K562 (cell line): Measurements from ENCODE around the gene THEM5. TPM values are rescaled to one million over a fixed set of nuclear protein-coding genes. Genes with fewer than 3 reads are reported as not detected.
A peak's percentile ranks its signal among the peaks of the same experiment; 100 is the strongest.
"Not testable (repeated sequence)": the region's sequence is repeated elsewhere in the genome, so short reads cannot be mapped to it uniquely, and the experiment has no call there.

Source experiments
- ATAC-seq: fragments of 200-7000 bp; cut with Tn5 transposase; 3 replicates; pipeline ENCODE4 v1.9.1; 2020; ENCODE audit warnings: moderate library complexity
- BruUV-seq: library from RNA; stranded (reverse); fragments of 400-500 nt; replicated peaks from 2 replicates; lab custom pipeline; 2021; lab: Mats Ljungman, UMichigan
- CTCF ChIA-PET: fragments of 300-600 bp; formaldehyde crosslinking; extraction: SDS; loops from one replicate; lab custom pipeline; 2021; ENCODE audit warnings: low intra/inter-chr PET ratio; lab: Yijun Ruan, JAX
- POLR2A ChIA-PET: fragments of 300-600, 350-650 bp; sonication (Branson Sonifier 250); formaldehyde crosslinking; extraction: SDS; loops from one replicate; lab custom pipeline; 2021; ENCODE audit warnings: antibody characterized with exemption, inconsistent platforms; lab: Yijun Ruan, JAX
- DNase-seq, 4 experiments: peaks; one replicate each; pipeline versions ENCODE4 v3.0.0 to v3.0.0-alpha.2; 2011 to 2018; ENCODE audit warnings: low spot score in 3 of 4, mixed read lengths in 3 of 4; ENCODE audit errors: extremely low read depth in 1 of 4
- FAIRE-seq: peaks from 2 replicates; lab custom pipeline; 2011; peaks lifted over from hg19 to GRCh38; lab: Jason Lieb, UNC
- H2AFZ ChIP-seq: 2 replicates; pipeline ENCODE4 v1.6.0; 2011; ENCODE audit warnings: low read depth, low read length, control low read depth, inconsistent platforms
- H3K27ac ChIP-seq: fragments of 200-600 bp; 3 replicates; pipeline ENCODE4 v1.8.0; 2011; ENCODE audit warnings: low read depth, mild to moderate bottlenecking, control low read depth, inconsistent platforms, low read length, moderate library complexity, mixed read lengths; ENCODE audit errors: extremely low read depth
- H3K27me3 ChIP-seq, 2 experiments: fragments of 300-600 bp in 1 of 2; 2 replicates in 1 of 2; 3 replicates in 1 of 2; pipeline versions ENCODE4 v1.6.0 to v1.8.0; 2011; ENCODE audit warnings: inconsistent platforms in 2 of 2, low read length in 2 of 2, mild to moderate bottlenecking in 1 of 2, mixed read lengths in 1 of 2, moderate library complexity in 1 of 2; ENCODE audit not compliant: control insufficient read depth in 2 of 2, insufficient read depth in 2 of 2
- H3K36me3 ChIP-seq: fragments of 300-600 bp; 3 replicates; pipeline ENCODE4 v1.8.0; 2011; ENCODE audit warnings: mild to moderate bottlenecking, low read length, inconsistent platforms; ENCODE audit not compliant: control insufficient read depth, insufficient read depth
- H3K4me1 ChIP-seq, 2 experiments: fragments of 200-600 bp in 1 of 2; replicated peaks in 1 of 2; 2 replicates in 1 of 2; 3 replicates in 1 of 2; pipeline versions ENCODE4 v1.5.1 to v1.8.0; 2011; ENCODE audit warnings: inconsistent platforms in 2 of 2, low read length in 2 of 2, mild to moderate bottlenecking in 1 of 2, mixed read lengths in 1 of 2, moderate library complexity in 1 of 2; ENCODE audit not compliant: control insufficient read depth in 2 of 2, insufficient read depth in 2 of 2
- H3K4me2 ChIP-seq: 2 replicates; pipeline ENCODE4 v1.6.1; 2011; ENCODE audit warnings: low read length, control low read depth, inconsistent platforms, mixed read lengths; ENCODE audit not compliant: insufficient read depth
- H3K4me3 ChIP-seq: fragments of 200-600 bp; sonication (generic), shearing (Covaris generic); 2 replicates; pipeline ENCODE4 v1.5.1; 2016; ENCODE audit warnings: control low read depth, inconsistent platforms
- H3K79me2 ChIP-seq: fragments of 200-600 bp; 3 replicates; pipeline ENCODE4 v1.8.0; 2011; ENCODE audit warnings: low read length, inconsistent platforms; ENCODE audit not compliant: control insufficient read depth, insufficient read depth
- H3K9ac ChIP-seq, 2 experiments: 2 replicates each; pipeline versions ENCODE4 v1.6.0 to v1.6.1; 2011; ENCODE audit warnings: low read depth in 2 of 2, low read length in 2 of 2, control low read depth in 1 of 2, inconsistent platforms in 1 of 2, mild to moderate bottlenecking in 1 of 2, mixed read lengths in 1 of 2; ENCODE audit not compliant: insufficient read depth in 1 of 2
- H3K9me1 ChIP-seq: one replicate; pipeline ENCODE4 v1.6.0; 2011; ENCODE audit warnings: inconsistent platforms, mild to moderate bottlenecking, low read length, moderate library complexity; ENCODE audit not compliant: control insufficient read depth, insufficient read depth
- H3K9me3 ChIP-seq: replicated peaks from 2 replicates; pipeline ENCODE4 v1.5.1; 2011; ENCODE audit warnings: low read depth, low read length, inconsistent platforms; ENCODE audit not compliant: control insufficient read depth, insufficient read depth
- H4K20me1 ChIP-seq: replicated peaks from 2 replicates; pipeline ENCODE4 v1.6.1; 2011; ENCODE audit warnings: low read length, inconsistent platforms, mixed read lengths; ENCODE audit not compliant: control insufficient read depth, insufficient read depth
- HDAC6 ChIP-seq: IDR thresholded peaks from 2 replicates; pipeline ENCODE4 v1.6.1; 2012; ENCODE audit warnings: low read depth, mild to moderate bottlenecking, control low read depth, inconsistent platforms, low read length, moderate library complexity
- POLR2G ChIP-seq: fragments of 200-400 bp; formaldehyde crosslinking; IDR thresholded peaks from 2 replicates; pipeline ENCODE4 v1.6.1; 2017; ENCODE audit warnings: low read depth, mild to moderate bottlenecking, antibody characterized with exemption, low read length, moderate library complexity
- PTBP1 ChIP-seq: fragments of 200-400 bp; formaldehyde crosslinking; IDR thresholded peaks from 2 replicates; pipeline ENCODE4 v1.6.1; 2017; ENCODE audit warnings: low read depth, low read length
- PYGO2 ChIP-seq: fragments of 450-650 bp; IDR thresholded peaks from 2 replicates; pipeline ENCODE4 v1.6.1; 2016; ENCODE audit warnings: mild to moderate bottlenecking, missing genetic modification characterization, moderate library complexity, missing compliant biosample characterization
- SPI1 ChIP-seq: IDR thresholded peaks from 2 replicates; pipeline ENCODE4 v1.6.1; 2011; ENCODE audit warnings: low read depth, low read length, control low read depth, borderline replicate concordance
- ZNF263 ChIP-seq: sonication (generic); formaldehyde crosslinking; IDR thresholded peaks from 2 replicates; pipeline ENCODE4 v1.8.0; 2022; ENCODE audit warnings: mild to moderate bottlenecking, missing genetic modification reagents, borderline replicate concordance
- WGBS: fragments of 100-300 bp; shearing (Covaris generic); methylation state at CpG from one replicate; pipeline ENCODE4 v1.1.6; 2016; ENCODE audit warnings: low coverage, mixed read lengths; ENCODE audit not compliant: insufficient coverage; ENCODE audit errors: missing lambda C conversion rate; 5-methylcytosine and 5-hydroxymethylcytosine counted together
- in situ Hi-C: fragments of 300-500 bp; cut with MboI; formaldehyde crosslinking; loops from 4 replicates; pipeline ENCODE4 v1.15.0; 2018; ENCODE audit warnings: inconsistent platforms, mixed read lengths
- intact Hi-C: fragments of 100-400 bp; cut with micrococcal nuclease; formaldehyde crosslinking; loops from 2 replicates; pipeline ENCODE4 v1.14.2; 2022
- polyA plus RNA-seq, 8 experiments: library from polyadenylated mRNA; depleted of rRNA in 4 of 8; stranded (reverse) in 5 of 8; unstranded in 3 of 8; fragments of >200 nt; fragmentation: Nextera tagmentation in 2 of 8; fragmentation: Illumina TruSeq in 1 of 8; extraction: Ambion mirVana in 2 of 8; extraction: Trizol in 1 of 8; gene quantifications; 2 replicates each; pipeline versions ENCODE4 v1.2.1 to v1.2.3, GENCODE V29; 2011 to 2014; ENCODE audit warnings: inconsistent platforms in 1 of 8, missing spikeins in 1 of 8
- total RNA-seq, 7 experiments: library from RNA; depleted of rRNA in 6 of 7; stranded (reverse); fragments of >200 nt in 6 of 7; fragmentation: Illumina TruSeq in 2 of 7; extraction: Trizol in 2 of 7; gene quantifications; 2 replicates each; pipeline versions ENCODE4 v1.2.1 to v1.2.3, GENCODE V29; 2011 to 2021; ENCODE audit warnings: low replicate concordance in 1 of 7

Gene THEM5
- total and polyA plus RNA-seq, 9 of the 15 experiments (the other 6 are each of a cell fraction or from before 2014, with no cell fraction given), result not detected

DNA sequence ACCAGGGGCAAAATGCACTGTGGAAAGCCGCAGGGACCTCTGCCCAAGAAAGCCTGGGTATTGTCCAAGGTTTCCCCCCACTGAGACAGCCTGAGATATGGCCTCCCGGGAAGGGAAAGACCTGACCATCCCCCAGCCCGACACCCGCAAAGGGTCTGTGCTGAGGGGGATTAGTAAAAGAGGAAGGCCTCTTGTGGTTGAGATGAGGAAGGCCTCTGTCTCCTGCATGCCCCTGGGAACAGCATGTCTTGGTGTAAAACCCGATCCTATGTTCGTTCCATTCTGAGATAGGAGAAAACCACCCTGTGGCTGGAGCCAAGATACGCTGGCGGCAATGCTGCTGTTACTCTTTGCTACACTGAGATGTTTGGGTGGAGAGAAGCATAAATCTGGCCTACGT, 19.3 kb upstream of the THEM5 start:
- BruUV-seq, H3K4me2 ChIP-seq, H3K4me1 ChIP-seq, POLR2A ChIA-PET, DNase-seq, CTCF ChIA-PET, in situ Hi-C loops, H3K4me3 ChIP-seq, FAIRE-seq, H3K9me3 ChIP-seq, H3K27me3 ChIP-seq, H4K20me1 ChIP-seq, H3K27ac ChIP-seq, H3K79me2 ChIP-seq, H3K9ac ChIP-seq, H3K9me1 ChIP-seq, intact Hi-C loops, ATAC-seq, H2AFZ ChIP-seq: not testable (repeated sequence)
- 0 out of 2 replicates have a peak, but pooled peaks have one; percentile 28 for TF ChIP-seq SPI1
- 89% methylated on average over 8 of the region's 9 CpGs for WGBS
- H3K36me3 ChIP-seq, result peaks cover 36% of the 10 kb centered on the region; the same call in 2 of the 3 replicates

DNA sequence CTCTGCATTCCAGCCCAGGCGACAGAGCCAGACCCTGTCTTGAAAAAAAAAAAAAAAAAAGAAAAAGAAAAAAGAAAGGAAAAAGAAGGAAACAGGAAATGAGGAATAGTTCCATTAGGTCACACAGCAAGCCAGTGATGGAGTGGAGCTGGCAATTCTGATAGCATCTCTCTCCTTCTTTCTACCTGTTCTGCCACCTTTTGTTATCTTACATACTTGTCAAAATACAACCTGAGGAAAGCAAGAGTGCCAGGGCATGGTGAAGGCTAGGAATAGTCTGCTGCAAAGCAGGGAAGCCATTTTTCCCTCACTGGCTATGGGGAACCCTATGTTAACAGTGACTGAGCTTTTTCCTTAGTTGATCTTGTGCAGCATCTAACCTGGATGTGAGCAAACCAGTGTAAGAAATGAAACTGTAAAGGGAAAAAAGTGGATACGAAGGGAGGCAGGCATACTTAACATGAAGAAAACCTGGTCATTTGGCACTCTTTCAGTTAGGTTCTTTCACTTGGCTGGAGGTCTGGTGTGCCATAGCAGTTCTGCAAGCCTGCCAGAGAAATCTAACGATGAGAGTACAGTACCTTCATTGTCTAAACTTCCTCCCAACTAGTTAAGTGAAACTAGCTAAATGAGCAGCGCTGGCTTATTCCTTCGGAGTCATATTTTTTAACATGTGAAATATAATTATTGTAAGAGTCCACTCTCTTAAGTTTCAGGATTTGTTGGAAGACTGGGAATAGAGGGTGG, 17.9 kb upstream of the THEM5 start:
- no peaks in the 10 kb centered on the region; a peak in 1 of 5 replicates for H3K27me3 ChIP-seq
- no peak for DNase-seq
- BruUV-seq, result no TSS peak
- H3K9me3 ChIP-seq, result no peaks in the 10 kb centered on the region
- CTCF ChIA-PET, result no interaction called here
- ATAC-seq, result no peak
- H4K20me1 ChIP-seq, result no peaks in the 10 kb centered on the region
- H2AFZ ChIP-seq, result no peak overlapping the region
- 0 out of 5 replicates have a peak, but pooled peaks cover 0 to 2% of the 10 kb centered on the region in 2 experiments for H3K4me1 ChIP-seq
- peaks cover 3% of the 10 kb centered on the region for H3K9me1 ChIP-seq
- 28% methylated on average over 4 of the region's 5 CpGs for WGBS
- TF ChIP-seq ZNF263 (CRISPR knock-in tag) (no peak), POLR2G (0 out of 2 replicates have a peak, but pooled peaks have one; percentile 17), HDAC6 (no peak), PTBP1 (no peak), PYGO2 (tag) (no peak)
- TF ChIP-seq, all 486 proteins: peak for 1
- H3K79me2 ChIP-seq, result no peaks in the 10 kb centered on the region
- H3K9ac ChIP-seq, result no peak overlapping the region
- FAIRE-seq, result no peak
- peaks cover 27% of the 10 kb centered on the region; the same call in 2 of the 3 replicates for H3K36me3 ChIP-seq
- no peak overlapping the region for H3K4me2 ChIP-seq
- no peak overlapping the region for H3K4me3 ChIP-seq
- in situ Hi-C loops (no loop called here), intact Hi-C loops (no loop called here)
- POLR2A ChIA-PET, result interaction anchor here (0.6 to 1.3 kb wide), 5 partner anchors 10 to 1563 kb away, joined by 3 to 5 read pairs (median 3); no protein-coding TSS in a partner anchor
- H3K27ac ChIP-seq, result no peak overlapping the region
